T-helper 2 cell treated with Interferon-gamma antibody and Interleukin-4, amounts not matched to agents 5 μg/mL and 100 μg/mL, for 36 hours (primary cell): ENCODE results near the gene EPHB4.

Experiments
- DNase-seq: peaks from one replicate; pipeline ENCODE4 v3.0.0; 2021; ENCODE audit warnings: low spot score
- H3K27ac Mint-ChIP-seq: one replicate; pipeline ENCODE4 v1.8.0; 2021; ENCODE audit warnings: mild to moderate bottlenecking, mixed read lengths
- H3K27me3 Mint-ChIP-seq: one replicate; pipeline ENCODE4 v1.8.0; 2021; ENCODE audit warnings: low read depth, mixed read lengths
- H3K36me3 Mint-ChIP-seq: one replicate; pipeline ENCODE4 v1.8.0; 2021; ENCODE audit warnings: low read depth, mixed read lengths
- H3K4me1 Mint-ChIP-seq: one replicate; pipeline ENCODE4 v1.8.0; 2021; ENCODE audit warnings: low read depth, mixed read lengths
- H3K4me3 Mint-ChIP-seq: one replicate; pipeline ENCODE4 v1.8.0; 2022; ENCODE audit warnings: mild to moderate bottlenecking, moderate library complexity, mixed read lengths
- H3K9me3 Mint-ChIP-seq: one replicate; pipeline ENCODE4 v1.8.0; 2021; ENCODE audit warnings: mixed read lengths

The EPHB4 gene

DNA sequence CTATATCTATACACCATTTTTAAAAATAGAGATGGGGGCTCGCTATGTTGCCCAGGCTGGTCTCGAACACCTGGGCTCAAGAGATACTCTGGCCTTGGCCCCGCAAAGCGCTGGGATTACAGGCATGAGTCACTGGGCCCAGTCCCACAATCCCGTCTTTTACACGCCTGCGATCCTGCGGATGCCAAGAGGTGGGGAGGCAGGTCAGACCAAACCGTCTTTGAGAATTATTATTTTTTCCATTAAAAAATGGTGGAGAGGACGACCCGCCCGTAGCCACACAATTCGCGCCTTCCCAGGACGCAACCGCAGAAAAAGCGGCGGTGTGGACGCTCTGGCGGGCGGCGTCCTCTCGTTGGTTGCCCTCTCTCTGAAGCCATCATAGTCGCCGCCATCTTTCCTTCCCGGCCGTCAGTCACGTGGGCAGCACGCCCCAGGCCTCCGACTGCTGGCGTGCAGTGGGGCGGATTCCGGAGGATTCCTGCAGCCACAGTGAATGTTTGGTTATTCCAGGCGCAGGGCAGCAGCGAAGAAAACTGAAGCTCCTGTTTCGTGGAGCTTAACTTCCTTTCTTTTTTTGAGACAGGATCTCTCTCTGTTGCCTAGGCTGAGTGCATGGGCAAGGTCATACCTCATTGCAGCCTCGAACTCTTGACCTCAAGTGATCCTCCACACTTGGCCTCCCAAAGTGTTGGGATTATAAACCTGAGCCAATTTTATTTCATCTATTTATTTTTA lies 9.9 kb upstream of the EPHB4 start:
- peak; percentile 57 for DNase-seq
- peaks cover 9% of the 10 kb centered on the region for H3K27me3 Mint-ChIP-seq
- H3K27ac Mint-ChIP-seq, result peak overlapping the region; percentile 35
- H3K9me3 Mint-ChIP-seq, result no peaks in the 10 kb centered on the region
- peak overlapping the region; percentile 73 for H3K4me3 Mint-ChIP-seq
- no peaks in the 10 kb centered on the region for H3K36me3 Mint-ChIP-seq
- peaks cover 14% of the 10 kb centered on the region for H3K4me1 Mint-ChIP-seq

GRCh38 chr7:100836812-100837098 lies 9.4 kb upstream of the EPHB4 start:
- DNase-seq, result no peak
- no peaks in the 10 kb centered on the region for H3K36me3 Mint-ChIP-seq
- peak overlapping the region; percentile 73 for H3K4me3 Mint-ChIP-seq
- H3K9me3 Mint-ChIP-seq, result no peaks in the 10 kb centered on the region
- no peak overlapping the region for H3K27ac Mint-ChIP-seq
- peaks cover 4% of the 10 kb centered on the region for H3K27me3 Mint-ChIP-seq
- H3K4me1 Mint-ChIP-seq, result peaks cover 14% of the 10 kb centered on the region

DNA sequence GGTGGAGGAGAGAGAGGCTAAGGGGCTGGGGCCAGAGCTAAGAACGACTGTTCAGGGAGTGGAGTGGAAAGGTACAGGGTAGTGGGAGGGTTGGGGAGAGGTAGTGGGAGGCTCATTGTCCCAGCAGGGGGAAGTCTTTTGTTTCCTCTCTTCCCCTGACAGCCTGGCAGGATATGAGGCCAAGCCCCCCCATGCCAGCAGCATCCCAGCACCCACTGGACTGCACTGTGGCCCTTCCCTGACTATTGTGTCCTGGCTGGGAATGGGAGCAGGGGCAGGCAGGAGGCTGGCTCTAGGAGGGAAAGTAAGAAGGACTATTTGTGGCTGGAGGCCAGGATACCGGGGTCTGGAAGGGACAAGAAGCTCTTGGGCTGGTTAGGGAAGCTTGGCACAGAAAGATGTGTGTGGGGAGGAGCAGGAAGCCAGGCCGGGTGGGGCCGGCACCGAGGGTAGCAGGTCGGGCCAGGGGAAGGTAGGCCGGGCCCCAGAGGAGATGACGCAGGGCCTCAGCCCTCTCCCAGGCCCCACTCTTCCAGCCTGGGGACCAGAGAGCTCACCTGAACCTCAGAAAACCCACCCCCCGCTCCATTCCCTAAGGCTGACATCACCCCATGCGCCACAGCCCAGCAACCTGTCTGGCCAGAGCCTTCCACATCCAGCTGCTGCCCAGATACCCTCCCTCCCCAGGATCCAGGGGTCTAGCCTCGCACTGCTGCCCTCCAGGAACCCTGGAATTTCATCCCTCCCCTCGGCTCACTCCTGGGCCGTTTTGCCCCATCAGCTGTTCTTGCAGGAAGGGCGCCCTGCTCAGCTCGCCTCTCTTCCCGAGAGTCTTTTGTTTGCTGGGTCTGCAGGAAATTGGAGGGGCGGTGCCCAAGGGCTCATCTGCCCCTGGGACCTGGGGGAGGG lies 8.8 kb upstream of the EPHB4 start:
- Mint-ChIP-seq H3K27me3 (peaks cover 3% of the 10 kb centered on the region), H3K4me3 (no peak overlapping the region), H3K27ac (peak overlapping the region; percentile 34), H3K36me3 (no peaks in the 10 kb centered on the region), H3K4me1 (peaks cover 14% of the 10 kb centered on the region), H3K9me3 (no peaks in the 10 kb centered on the region)
- no peak for DNase-seq

DNA sequence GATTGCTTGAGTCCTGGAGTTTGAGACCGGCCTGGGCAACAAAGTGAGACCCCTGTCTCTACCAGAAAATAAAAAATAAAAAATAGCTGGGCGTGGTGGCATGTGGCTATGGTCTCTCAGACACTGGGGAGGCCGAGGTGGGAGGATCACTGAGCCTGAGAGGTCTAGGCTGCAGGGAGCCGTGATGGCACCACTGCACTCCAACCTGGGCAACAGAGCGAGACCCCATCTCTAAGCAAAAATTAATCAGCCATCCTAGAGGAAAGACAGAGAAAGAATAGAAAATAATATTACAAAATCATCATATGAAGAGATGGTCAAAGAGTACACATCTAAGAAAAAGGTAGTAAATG lies 4.9 kb upstream of the EPHB4 start:
- no peak overlapping the region for H3K4me3 Mint-ChIP-seq
- no peaks in the 10 kb centered on the region for H3K9me3 Mint-ChIP-seq
- no peak overlapping the region for H3K27ac Mint-ChIP-seq
- no peak for DNase-seq
- no peaks in the 10 kb centered on the region for H3K36me3 Mint-ChIP-seq
- peaks cover 15% of the 10 kb centered on the region for H3K4me1 Mint-ChIP-seq
- peaks cover 29% of the 10 kb centered on the region for H3K27me3 Mint-ChIP-seq

DNA sequence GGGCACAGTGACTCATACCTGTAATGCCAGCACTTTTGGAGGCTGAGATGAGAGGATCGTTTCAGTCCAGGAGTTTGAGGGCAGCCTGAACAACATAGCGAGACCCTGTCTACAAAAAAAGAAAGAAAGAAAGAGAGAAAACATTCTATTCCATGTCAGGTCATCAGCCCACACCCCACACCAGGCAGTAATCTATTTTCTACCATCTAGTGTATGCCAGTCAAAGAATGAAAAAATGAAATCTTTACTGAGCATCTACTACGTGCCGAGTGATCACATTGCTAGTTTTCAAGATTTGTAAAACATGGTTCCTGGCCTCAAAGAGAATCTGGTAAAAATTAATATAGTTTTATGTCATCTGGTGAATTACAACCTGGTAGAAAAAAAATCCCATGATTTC lies 3.1 kb upstream of the EPHB4 start:
- Mint-ChIP-seq H3K4me3 (no peak overlapping the region), H3K4me1 (peaks cover 14% of the 10 kb centered on the region), H3K27ac (no peak overlapping the region), H3K27me3 (peaks cover 42% of the 10 kb centered on the region), H3K36me3 (no peaks in the 10 kb centered on the region), H3K9me3 (no peaks in the 10 kb centered on the region)
- DNase-seq, result no peak

GRCh38 chr7:100829150-100829716 lies 1.9 kb upstream of the EPHB4 start:
- H3K36me3 Mint-ChIP-seq, result no peaks in the 10 kb centered on the region
- peaks cover 14% of the 10 kb centered on the region for H3K4me1 Mint-ChIP-seq
- no peak overlapping the region for H3K27ac Mint-ChIP-seq
- no peak for DNase-seq
- H3K4me3 Mint-ChIP-seq, result no peak overlapping the region
- no peaks in the 10 kb centered on the region for H3K9me3 Mint-ChIP-seq
- peaks cover 50% of the 10 kb centered on the region for H3K27me3 Mint-ChIP-seq

- Mint-ChIP-seq H3K4me1 (peaks cover 14% of the 10 kb centered on the region), H3K27me3 (peaks cover 50% of the 10 kb centered on the region), H3K4me3 (peak overlapping the region; percentile 68), H3K27ac (no peak overlapping the region), H3K36me3 (no peaks in the 10 kb centered on the region), H3K9me3 (no peaks in the 10 kb centered on the region)
- DNase-seq, result no peak
Measured at GRCh38 chr7:100826514-100827329, 601 bp downstream of the EPHB4 start.

- Mint-ChIP-seq H3K4me1 (peaks cover 14% of the 10 kb centered on the region), H3K27ac (no peak overlapping the region), H3K9me3 (no peaks in the 10 kb centered on the region), H3K4me3 (peak overlapping the region; percentile 68), H3K27me3 (peaks cover 49% of the 10 kb centered on the region), H3K36me3 (no peaks in the 10 kb centered on the region)
- DNase-seq, result no peak
Measured at GRCh38 chr7:100825751-100826513, 1.4 kb downstream of the EPHB4 start.

GRCh38 chr7:100825215-100825671 lies 2.1 kb downstream of the EPHB4 start:
- Mint-ChIP-seq H3K9me3 (no peaks in the 10 kb centered on the region), H3K4me3 (no peak overlapping the region), H3K4me1 (peaks cover 14% of the 10 kb centered on the region), H3K27me3 (peaks cover 44% of the 10 kb centered on the region), H3K36me3 (no peaks in the 10 kb centered on the region), H3K27ac (no peak overlapping the region)
- DNase-seq, result no peak

GRCh38 chr7:100824499-100825214 lies 2.7 kb downstream of the EPHB4 start:
- peaks cover 40% of the 10 kb centered on the region for H3K27me3 Mint-ChIP-seq
- DNase-seq, result no peak
- H3K9me3 Mint-ChIP-seq, result no peaks in the 10 kb centered on the region
- no peak overlapping the region for H3K4me3 Mint-ChIP-seq
- H3K4me1 Mint-ChIP-seq, result peaks cover 14% of the 10 kb centered on the region
- no peaks in the 10 kb centered on the region for H3K36me3 Mint-ChIP-seq
- no peak overlapping the region for H3K27ac Mint-ChIP-seq

- Mint-ChIP-seq H3K4me3 (no peak overlapping the region), H3K4me1 (peaks cover 12% of the 10 kb centered on the region), H3K27ac (no peak overlapping the region), H3K36me3 (no peaks in the 10 kb centered on the region), H3K9me3 (no peaks in the 10 kb centered on the region), H3K27me3 (peaks cover 31% of the 10 kb centered on the region)
- DNase-seq, result no peak
Measured at GRCh38 chr7:100823534-100823933, 3.8 kb downstream of the EPHB4 start.

DNA sequence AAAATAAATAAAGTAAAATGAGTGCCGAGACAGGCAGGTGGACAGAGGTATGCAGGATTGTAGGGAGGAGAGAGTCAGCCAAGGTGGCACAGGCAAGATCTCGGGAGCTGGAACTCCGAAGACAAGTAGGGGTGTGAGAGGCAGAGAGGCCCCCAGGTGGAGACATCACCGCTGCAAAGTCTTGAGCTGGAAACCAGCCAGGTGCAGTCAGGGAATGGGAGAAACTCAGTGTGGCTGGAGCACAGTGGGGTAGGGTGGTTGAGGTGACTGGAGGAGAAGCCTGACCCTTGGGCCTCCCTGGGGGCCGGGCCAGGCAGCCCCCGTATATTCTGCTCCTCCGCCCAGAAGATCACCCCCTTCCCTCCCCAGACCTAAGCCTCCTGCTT lies 4.2 kb downstream of the EPHB4 start:
- peaks cover 11% of the 10 kb centered on the region for H3K4me1 Mint-ChIP-seq
- H3K9me3 Mint-ChIP-seq, result no peaks in the 10 kb centered on the region
- DNase-seq, result no peak
- no peak overlapping the region for H3K27ac Mint-ChIP-seq
- H3K4me3 Mint-ChIP-seq, result no peak overlapping the region
- H3K27me3 Mint-ChIP-seq, result peaks cover 28% of the 10 kb centered on the region
- H3K36me3 Mint-ChIP-seq, result no peaks in the 10 kb centered on the region
